Mucosa of rectum (tissue), 2 donors: ENCODE results near the gene MYO7B.

ENCODE experiments used
- H3K27ac ChIP-seq, 2 donors: one replicate each; pipeline ENCODE4 v1.7.0; 2013; ENCODE audit warnings: inconsistent platforms in 2 of 2, low read depth in 2 of 2, low read length in 2 of 2
- H3K27me3 ChIP-seq, 2 donors: one replicate each; pipeline ENCODE4 v1.7.0; 2013; ENCODE audit warnings: low read length in 2 of 2; ENCODE audit not compliant: control insufficient read depth in 2 of 2, insufficient read depth in 2 of 2
- H3K36me3 ChIP-seq, 2 donors: one replicate each; pipeline ENCODE4 v1.7.0; 2013; ENCODE audit warnings: low read length in 2 of 2; ENCODE audit not compliant: control insufficient read depth in 2 of 2, insufficient read depth in 2 of 2
- H3K4me1 ChIP-seq, 2 donors: one replicate each; pipeline ENCODE4 v1.7.0; 2013; ENCODE audit warnings: low read length in 2 of 2, mild to moderate bottlenecking in 1 of 2; ENCODE audit not compliant: control insufficient read depth in 2 of 2, insufficient read depth in 2 of 2
- H3K4me3 ChIP-seq, 2 donors: one replicate each; pipeline ENCODE4 v1.7.0; 2013; ENCODE audit warnings: low read length in 2 of 2
- H3K9ac ChIP-seq, 2 donors: one replicate each; pipeline ENCODE4 v1.7.0; 2013; ENCODE audit warnings: low read length in 2 of 2, low read depth in 1 of 2, mild to moderate bottlenecking in 1 of 2
- H3K9me3 ChIP-seq, 2 donors: one replicate each; pipeline ENCODE4 v1.7.0; 2013; ENCODE audit warnings: low read length in 2 of 2; ENCODE audit not compliant: control insufficient read depth in 2 of 2
- donor health status: healthy.
- donor health status: Normal muscosa, but diverticular disease.

MYO7B gene

GRCh38 chr2:127651381-127651809 lies 115.9 kb downstream of the MYO7B start:
- no peak overlapping the region for H3K4me3 ChIP-seq
- H3K27me3 ChIP-seq, result no peaks in the 10 kb centered on the region
- H3K27ac ChIP-seq, result peak overlapping the region; percentile 3 to 52
- no peaks in the 10 kb centered on the region for H3K36me3 ChIP-seq
- H3K9me3 ChIP-seq, result no peaks in the 10 kb centered on the region
- no peak overlapping the region for H3K9ac ChIP-seq
- H3K4me1 ChIP-seq, result peaks cover 0 to 13% of the 10 kb centered on the region in 2 donors

- H3K9me3 ChIP-seq, result no peaks in the 10 kb centered on the region
- peaks cover 0 to 13% of the 10 kb centered on the region in 2 donors for H3K4me1 ChIP-seq
- peak overlapping the region in 1 of 2 donors; percentile 59 for H3K27ac ChIP-seq
- H3K4me3 ChIP-seq, result no peak overlapping the region
- no peaks in the 10 kb centered on the region for H3K27me3 ChIP-seq
- H3K36me3 ChIP-seq, result no peaks in the 10 kb centered on the region
- H3K9ac ChIP-seq, result no peak overlapping the region
Measured at GRCh38 chr2:127651971-127652550, 116.6 kb downstream of the MYO7B start.

- Histone ChIP-seq H3K9ac (no peak overlapping the region), H3K27ac (peak overlapping the region; percentile 2 to 59), H3K4me1 (peaks cover 0 to 13% of the 10 kb centered on the region in 2 donors), H3K36me3 (no peaks in the 10 kb centered on the region), H3K27me3 (no peaks in the 10 kb centered on the region), H3K4me3 (no peak overlapping the region), H3K9me3 (no peaks in the 10 kb centered on the region)
Measured at GRCh38 chr2:127652786-127653357, 117.4 kb downstream of the MYO7B start.

GRCh38 chr2:127653421-127654083 lies 118.1 kb downstream of the MYO7B start:
- Histone ChIP-seq H3K36me3 (no peaks in the 10 kb centered on the region), H3K9ac (no peak overlapping the region), H3K4me3 (no peak overlapping the region), H3K27me3 (no peaks in the 10 kb centered on the region), H3K27ac (peak overlapping the region in 1 of 2 donors; percentile 59), H3K4me1 (peaks cover 0 to 13% of the 10 kb centered on the region in 2 donors), H3K9me3 (no peaks in the 10 kb centered on the region)

- Histone ChIP-seq H3K4me3 (no peak overlapping the region), H3K9me3 (no peaks in the 10 kb centered on the region), H3K9ac (no peak overlapping the region), H3K36me3 (no peaks in the 10 kb centered on the region), H3K27me3 (no peaks in the 10 kb centered on the region), H3K27ac (peak overlapping the region in 1 of 2 donors; percentile 59), H3K4me1 (peaks cover 0 to 11% of the 10 kb centered on the region in 2 donors)
Measured at GRCh38 chr2:127654084-127654837, 118.8 kb downstream of the MYO7B start.

DNA sequence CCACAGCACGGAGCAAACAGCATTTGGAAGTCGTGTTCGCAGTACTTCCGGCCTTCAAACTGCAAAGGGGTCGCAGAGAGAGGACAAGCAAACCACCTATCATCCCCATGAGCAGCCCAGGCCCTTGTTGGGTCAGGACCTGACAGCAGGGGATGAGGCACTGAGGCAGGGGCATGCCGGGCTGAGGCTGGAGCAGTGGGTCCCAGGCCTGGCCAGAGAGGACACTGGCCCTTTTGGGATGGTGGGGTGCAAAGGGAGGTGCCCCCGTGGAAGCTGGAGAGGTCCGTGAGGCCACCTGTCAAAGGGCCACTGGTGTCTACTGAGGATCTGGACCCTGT lies 119.3 kb downstream of the MYO7B start:
- Histone ChIP-seq H3K4me3 (no peak overlapping the region), H3K9me3 (no peaks in the 10 kb centered on the region), H3K27ac (peak overlapping the region in 1 of 2 donors; percentile 54), H3K27me3 (no peaks in the 10 kb centered on the region), H3K4me1 (peaks cover 0 to 7% of the 10 kb centered on the region in 2 donors), H3K9ac (no peak overlapping the region), H3K36me3 (no peaks in the 10 kb centered on the region)

DNA sequence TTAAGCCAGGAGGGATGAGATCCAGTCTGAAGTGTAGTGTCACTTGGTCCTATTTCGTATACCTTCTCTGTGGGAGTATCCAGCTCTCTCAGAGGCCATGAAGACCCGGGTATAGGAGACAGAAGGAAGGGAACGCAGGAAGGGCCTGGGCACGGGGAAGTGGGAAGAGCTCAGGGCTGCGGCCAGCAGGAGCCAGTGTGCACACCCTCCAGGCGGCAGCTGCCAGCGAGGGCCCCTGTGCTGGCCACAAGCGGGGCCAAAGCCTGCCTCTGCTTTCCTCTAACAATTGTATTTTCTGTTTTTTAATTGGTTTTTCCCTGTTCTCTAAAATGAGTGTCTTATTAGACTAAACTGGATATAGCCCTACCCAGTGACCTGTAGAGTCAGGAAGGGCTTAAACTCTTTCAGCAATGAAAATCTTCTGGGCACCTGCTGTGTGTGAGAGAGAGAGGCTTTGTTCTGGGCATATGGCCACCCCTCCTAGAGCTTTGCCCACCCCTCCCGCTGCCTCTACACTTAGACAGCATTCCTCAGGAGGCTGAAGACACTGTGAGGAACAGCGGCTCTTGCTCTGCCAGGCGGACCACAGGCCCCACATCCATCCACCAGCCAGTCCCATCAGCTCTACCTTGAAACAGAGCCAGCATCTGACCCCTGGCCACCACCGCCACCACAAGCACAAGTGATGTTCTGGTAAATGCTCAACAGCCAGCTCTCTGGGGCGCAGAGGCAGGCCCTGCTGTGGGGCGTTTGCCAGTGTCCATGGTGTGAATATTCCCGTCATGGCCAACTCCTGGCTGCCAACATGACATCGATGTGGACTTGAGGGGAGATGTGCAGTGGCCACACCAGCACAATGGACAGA lies 120.0 kb downstream of the MYO7B start:
- no peaks in the 10 kb centered on the region for H3K36me3 ChIP-seq
- H3K27ac ChIP-seq, result peak overlapping the region in 1 of 2 donors; percentile 54
- H3K9me3 ChIP-seq, result no peaks in the 10 kb centered on the region
- H3K27me3 ChIP-seq, result no peaks in the 10 kb centered on the region
- H3K4me3 ChIP-seq, result no peak overlapping the region
- peaks cover 0 to 7% of the 10 kb centered on the region in 2 donors for H3K4me1 ChIP-seq
- H3K9ac ChIP-seq, result no peak overlapping the region

DNA sequence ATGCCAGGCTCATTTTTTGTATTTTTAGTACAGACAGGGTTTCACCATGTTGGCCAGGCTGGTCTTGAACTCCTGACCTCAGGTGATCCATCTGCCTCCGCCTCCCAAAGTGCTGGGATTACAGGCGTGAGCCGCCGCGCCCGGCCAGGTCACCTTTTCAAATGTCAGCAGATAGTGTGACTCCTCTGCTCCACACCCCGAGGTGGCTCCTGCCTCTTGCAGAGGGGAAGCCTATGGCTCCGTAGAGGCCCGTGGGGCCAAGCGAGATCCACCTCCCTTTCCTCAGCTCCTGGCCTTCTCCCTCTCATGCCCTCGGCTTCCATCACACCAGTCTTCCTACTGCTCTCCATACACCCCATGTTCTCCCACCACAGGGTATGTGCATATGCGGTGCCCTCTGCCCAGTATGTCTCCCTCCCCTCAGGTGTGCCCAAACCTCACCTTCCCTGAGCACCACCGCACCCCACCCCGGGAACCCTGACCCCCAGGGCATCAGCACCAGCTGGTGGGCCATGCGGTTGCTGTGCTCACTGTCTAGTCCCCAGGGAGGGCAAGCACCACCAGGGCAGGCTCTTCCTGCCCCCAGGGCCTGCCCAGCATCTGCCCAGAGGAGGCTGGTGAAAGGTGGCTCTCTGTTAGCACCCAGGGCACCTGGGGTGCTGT lies 121.2 kb downstream of the MYO7B start:
- H3K4me3 ChIP-seq, result no peak overlapping the region
- no peaks in the 10 kb centered on the region for H3K9me3 ChIP-seq
- no peak overlapping the region for H3K9ac ChIP-seq
- peaks cover 0 to 5% of the 10 kb centered on the region in 2 donors for H3K4me1 ChIP-seq
- H3K27me3 ChIP-seq, result no peaks in the 10 kb centered on the region
- H3K27ac ChIP-seq, result peak overlapping the region in 1 of 2 donors; percentile 52
- no peaks in the 10 kb centered on the region for H3K36me3 ChIP-seq

GRCh38 chr2:127657232-127657595 lies 121.7 kb downstream of the MYO7B start:
- Histone ChIP-seq H3K4me3 (no peak overlapping the region), H3K36me3 (no peaks in the 10 kb centered on the region), H3K9me3 (no peaks in the 10 kb centered on the region), H3K9ac (no peak overlapping the region), H3K4me1 (peaks cover 3 to 7% of the 10 kb centered on the region in 2 donors), H3K27me3 (peaks cover 0 to 2% of the 10 kb centered on the region in 2 donors), H3K27ac (peak overlapping the region in 1 of 2 donors; percentile 52)
